Measurements from ENCODE around the gene NEMF.

NEMF gene

DNA sequence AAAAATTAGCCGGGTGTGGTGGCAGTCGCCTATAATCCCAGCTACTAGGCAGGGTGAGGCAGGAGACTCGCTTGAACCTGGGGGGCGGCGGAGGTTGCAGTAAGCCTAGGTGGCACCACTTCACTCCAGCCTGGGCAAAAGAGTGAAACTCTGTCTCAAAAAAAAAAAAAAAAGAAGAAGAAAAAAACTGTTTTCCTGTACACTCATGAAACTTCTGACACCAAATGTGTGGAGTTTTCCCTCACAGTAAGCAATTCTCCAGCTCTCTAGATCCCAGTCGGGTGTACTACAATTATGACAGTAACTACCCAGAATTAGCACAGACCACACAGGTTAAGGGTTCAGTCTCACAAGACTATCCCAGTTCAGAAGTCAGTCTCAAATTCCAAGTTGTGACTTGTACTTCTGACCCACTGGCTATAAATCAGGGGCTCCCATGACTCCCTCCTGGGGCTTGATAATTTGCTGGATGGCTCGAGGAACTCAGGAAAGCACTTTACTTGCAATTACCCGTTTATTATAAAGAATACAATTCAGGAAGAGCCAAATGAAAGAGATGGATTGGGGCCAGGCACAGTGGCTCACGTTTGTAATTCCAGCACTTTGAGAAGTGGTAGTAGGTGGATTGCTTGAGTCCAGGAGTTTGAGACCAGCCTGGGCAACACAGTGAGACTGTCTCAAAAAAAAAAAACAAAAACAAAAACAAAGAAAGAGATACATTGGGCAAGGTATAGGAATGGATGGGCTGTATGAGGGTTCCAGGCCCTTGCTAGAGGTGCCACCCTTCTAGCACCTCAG, 27.9 kb upstream of the NEMF start (continued):
- TF ChIP-seq, protein P1, sequence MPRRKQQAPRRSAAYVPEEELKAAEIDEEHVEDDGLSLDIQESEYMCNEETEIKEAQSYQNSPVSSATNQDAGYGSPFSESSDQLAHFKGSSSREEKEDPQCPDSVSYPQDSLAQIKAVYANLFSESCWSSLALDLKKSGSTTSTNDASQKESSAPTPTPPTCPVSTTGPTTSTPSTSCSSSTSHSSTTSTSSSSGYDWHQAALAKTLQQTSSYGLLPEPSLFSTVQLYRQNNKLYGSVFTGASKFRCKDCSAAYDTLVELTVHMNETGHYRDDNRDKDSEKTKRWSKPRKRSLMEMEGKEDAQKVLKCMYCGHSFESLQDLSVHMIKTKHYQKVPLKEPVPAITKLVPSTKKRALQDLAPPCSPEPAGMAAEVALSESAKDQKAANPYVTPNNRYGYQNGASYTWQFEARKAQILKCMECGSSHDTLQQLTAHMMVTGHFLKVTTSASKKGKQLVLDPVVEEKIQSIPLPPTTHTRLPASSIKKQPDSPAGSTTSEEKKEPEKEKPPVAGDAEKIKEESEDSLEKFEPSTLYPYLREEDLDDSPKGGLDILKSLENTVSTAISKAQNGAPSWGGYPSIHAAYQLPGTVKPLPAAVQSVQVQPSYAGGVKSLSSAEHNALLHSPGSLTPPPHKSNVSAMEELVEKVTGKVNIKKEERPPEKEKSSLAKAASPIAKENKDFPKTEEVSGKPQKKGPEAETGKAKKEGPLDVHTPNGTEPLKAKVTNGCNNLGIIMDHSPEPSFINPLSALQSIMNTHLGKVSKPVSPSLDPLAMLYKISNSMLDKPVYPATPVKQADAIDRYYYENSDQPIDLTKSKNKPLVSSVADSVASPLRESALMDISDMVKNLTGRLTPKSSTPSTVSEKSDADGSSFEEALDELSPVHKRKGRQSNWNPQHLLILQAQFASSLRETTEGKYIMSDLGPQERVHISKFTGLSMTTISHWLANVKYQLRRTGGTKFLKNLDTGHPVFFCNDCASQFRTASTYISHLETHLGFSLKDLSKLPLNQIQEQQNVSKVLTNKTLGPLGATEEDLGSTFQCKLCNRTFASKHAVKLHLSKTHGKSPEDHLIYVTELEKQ (tag by site-specific recombination; IDR thresholded peaks at IDR 0.05; ENCODE audit: borderline replicate concordance): peak; percentile 56; the same call in 1 of the 2 replicates
- TF ChIP-seq ZNF48 (tag by site-specific recombination; IDR thresholded peaks at IDR 0.05) (no peak), ZFHX2 (tag by site-specific recombination; conservative IDR thresholded peaks at IDR 0.05) (no peak), TCF7L2 (IDR thresholded peaks at IDR 0.05; ENCODE audit: borderline replicate concordance, low read depth, low read length) (peak; percentile 67; the same call in 1 of the 2 replicates), ZNF664 (tag by site-specific recombination; IDR thresholded peaks at IDR 0.05) (no peak; the same call in 1 of the 2 replicates), ZNF701 (tag by site-specific recombination; IDR thresholded peaks at IDR 0.05) (no peak), ZNF335 (tag by site-specific recombination; conservative IDR thresholded peaks at IDR 0.05) (0 out of 2 replicates have a peak, but pooled peaks have one; percentile 35), MZF1 (tag by site-specific recombination; IDR thresholded peaks at IDR 0.05; ENCODE audit: borderline replicate concordance) (peak; percentile 64; the same call in 1 of the 2 replicates), KLF7 (tag by site-specific recombination; IDR thresholded peaks at IDR 0.05; ENCODE audit: borderline replicate concordance) (peak; percentile 65; the same call in 1 of the 2 replicates), ZNF629 (tag by site-specific recombination; IDR thresholded peaks at IDR 0.05) (peak; percentile 64), KLF10 (tag by site-specific recombination; IDR thresholded peaks at IDR 0.05) (peak; percentile 76), ZBTB20 (tag by site-specific recombination; IDR thresholded peaks at IDR 0.05) (peak; percentile 41; the same call in 1 of the 2 replicates), MEIS1 (CRISPR knock-in tag; IDR thresholded peaks at IDR 0.05; ENCODE audit: borderline replicate concordance) (no peak), ZNF777 (tag by site-specific recombination; IDR thresholded peaks at IDR 0.05; ENCODE audit: borderline replicate concordance) (no peak), ZNF596 (tag by site-specific recombination; IDR thresholded peaks at IDR 0.05) (peak; percentile 67), ZBTB1 (tag by site-specific recombination; IDR thresholded peaks at IDR 0.05) (0 out of 2 replicates have a peak, but pooled peaks have one; percentile 24), ZIC2 (tag by site-specific recombination; IDR thresholded peaks at IDR 0.05) (peak; percentile 62; the same call in 1 of the 2 replicates), ZNF221 (tag by site-specific recombination; IDR thresholded peaks at IDR 0.05; ENCODE audit: borderline replicate concordance) (no peak), ZNF366 (tag by site-specific recombination; conservative IDR thresholded peaks at IDR 0.05) (peak; percentile 40; the same call in 1 of the 2 replicates), ZNF311 (tag by site-specific recombination; IDR thresholded peaks at IDR 0.05; ENCODE audit: borderline replicate concordance) (no peak), ZNF223 (tag by site-specific recombination; IDR thresholded peaks at IDR 0.05) (no peak), ZNF843 (tag by site-specific recombination; IDR thresholded peaks at IDR 0.05) (peak; percentile 96), HOXD13 (CRISPR knock-in tag; IDR thresholded peaks at IDR 0.05; ENCODE audit: borderline replicate concordance) (no peak), IKZF3 (tag by site-specific recombination; IDR thresholded peaks at IDR 0.05) (no peak)
- TF ChIP-seq, protein P2, sequence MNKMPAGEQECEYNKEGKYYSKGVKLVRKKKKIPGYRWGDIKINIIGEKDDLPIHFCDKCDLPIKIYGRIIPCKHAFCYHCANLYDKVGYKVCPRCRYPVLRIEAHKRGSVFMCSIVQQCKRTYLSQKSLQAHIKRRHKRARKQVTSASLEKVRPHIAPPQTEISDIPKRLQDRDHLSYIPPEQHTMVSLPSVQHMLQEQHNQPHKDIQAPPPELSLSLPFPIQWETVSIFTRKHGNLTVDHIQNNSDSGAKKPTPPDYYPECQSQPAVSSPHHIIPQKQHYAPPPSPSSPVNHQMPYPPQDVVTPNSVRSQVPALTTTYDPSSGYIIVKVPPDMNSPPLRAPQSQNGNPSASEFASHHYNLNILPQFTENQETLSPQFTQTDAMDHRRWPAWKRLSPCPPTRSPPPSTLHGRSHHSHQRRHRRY (tag by site-specific recombination; IDR thresholded peaks at IDR 0.05): no peak
- TF ChIP-seq, protein P3, sequence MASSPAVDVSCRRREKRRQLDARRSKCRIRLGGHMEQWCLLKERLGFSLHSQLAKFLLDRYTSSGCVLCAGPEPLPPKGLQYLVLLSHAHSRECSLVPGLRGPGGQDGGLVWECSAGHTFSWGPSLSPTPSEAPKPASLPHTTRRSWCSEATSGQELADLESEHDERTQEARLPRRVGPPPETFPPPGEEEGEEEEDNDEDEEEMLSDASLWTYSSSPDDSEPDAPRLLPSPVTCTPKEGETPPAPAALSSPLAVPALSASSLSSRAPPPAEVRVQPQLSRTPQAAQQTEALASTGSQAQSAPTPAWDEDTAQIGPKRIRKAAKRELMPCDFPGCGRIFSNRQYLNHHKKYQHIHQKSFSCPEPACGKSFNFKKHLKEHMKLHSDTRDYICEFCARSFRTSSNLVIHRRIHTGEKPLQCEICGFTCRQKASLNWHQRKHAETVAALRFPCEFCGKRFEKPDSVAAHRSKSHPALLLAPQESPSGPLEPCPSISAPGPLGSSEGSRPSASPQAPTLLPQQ (tag by site-specific recombination; IDR thresholded peaks at IDR 0.05): no peak
- TF ChIP-seq, protein P4, sequence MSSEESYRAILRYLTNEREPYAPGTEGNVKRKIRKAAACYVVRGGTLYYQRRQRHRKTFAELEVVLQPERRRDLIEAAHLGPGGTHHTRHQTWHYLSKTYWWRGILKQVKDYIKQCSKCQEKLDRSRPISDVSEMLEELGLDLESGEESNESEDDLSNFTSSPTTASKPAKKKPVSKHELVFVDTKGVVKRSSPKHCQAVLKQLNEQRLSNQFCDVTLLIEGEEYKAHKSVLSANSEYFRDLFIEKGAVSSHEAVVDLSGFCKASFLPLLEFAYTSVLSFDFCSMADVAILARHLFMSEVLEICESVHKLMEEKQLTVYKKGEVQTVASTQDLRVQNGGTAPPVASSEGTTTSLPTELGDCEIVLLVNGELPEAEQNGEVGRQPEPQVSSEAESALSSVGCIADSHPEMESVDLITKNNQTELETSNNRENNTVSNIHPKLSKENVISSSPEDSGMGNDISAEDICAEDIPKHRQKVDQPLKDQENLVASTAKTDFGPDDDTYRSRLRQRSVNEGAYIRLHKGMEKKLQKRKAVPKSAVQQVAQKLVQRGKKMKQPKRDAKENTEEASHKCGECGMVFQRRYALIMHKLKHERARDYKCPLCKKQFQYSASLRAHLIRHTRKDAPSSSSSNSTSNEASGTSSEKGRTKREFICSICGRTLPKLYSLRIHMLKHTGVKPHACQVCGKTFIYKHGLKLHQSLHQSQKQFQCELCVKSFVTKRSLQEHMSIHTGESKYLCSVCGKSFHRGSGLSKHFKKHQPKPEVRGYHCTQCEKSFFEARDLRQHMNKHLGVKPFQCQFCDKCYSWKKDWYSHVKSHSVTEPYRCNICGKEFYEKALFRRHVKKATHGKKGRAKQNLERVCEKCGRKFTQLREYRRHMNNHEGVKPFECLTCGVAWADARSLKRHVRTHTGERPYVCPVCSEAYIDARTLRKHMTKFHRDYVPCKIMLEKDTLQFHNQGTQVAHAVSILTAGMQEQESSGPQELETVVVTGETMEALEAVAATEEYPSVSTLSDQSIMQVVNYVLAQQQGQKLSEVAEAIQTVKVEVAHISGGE (tag by site-specific recombination; conservative IDR thresholded peaks at IDR 0.05; ENCODE audit: low read depth): no peak
- TF ChIP-seq, protein P5, sequence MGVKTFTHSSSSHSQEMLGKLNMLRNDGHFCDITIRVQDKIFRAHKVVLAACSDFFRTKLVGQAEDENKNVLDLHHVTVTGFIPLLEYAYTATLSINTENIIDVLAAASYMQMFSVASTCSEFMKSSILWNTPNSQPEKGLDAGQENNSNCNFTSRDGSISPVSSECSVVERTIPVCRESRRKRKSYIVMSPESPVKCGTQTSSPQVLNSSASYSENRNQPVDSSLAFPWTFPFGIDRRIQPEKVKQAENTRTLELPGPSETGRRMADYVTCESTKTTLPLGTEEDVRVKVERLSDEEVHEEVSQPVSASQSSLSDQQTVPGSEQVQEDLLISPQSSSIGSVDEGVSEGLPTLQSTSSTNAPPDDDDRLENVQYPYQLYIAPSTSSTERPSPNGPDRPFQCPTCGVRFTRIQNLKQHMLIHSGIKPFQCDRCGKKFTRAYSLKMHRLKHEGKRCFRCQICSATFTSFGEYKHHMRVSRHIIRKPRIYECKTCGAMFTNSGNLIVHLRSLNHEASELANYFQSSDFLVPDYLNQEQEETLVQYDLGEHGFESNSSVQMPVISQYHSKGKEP (tag by site-specific recombination; IDR thresholded peaks at IDR 0.05): peak; percentile 80

All from HEK293 (cell line).